HepG2 (cell line): ENCODE data around the gene IGFL2. TPM values are rescaled to one million over a fixed set of nuclear protein-coding genes. Genes with fewer than 3 reads are reported as not detected.

Experiments used
- ATAC-seq: fragments of 200-7000 bp; cut with Tn5 transposase; 3 replicates; pipeline ENCODE4 v1.9.1; 2020; ENCODE audit warnings: mild to moderate bottlenecking, moderate library complexity
- BruUV-seq: library from RNA; stranded (reverse); fragments of 400-500 nt; replicated peaks from 2 replicates; lab custom pipeline; 2021; lab: Mats Ljungman, UMichigan
- CTCF ChIA-PET: fragments of 300-600 bp; formaldehyde crosslinking; extraction: SDS; loops from one replicate; lab custom pipeline; 2021; ENCODE audit warnings: low total read pairs, inconsistent platforms, low intra/inter-chr PET ratio; lab: Yijun Ruan, JAX
- POLR2A ChIA-PET: fragments of 350-600 bp; sonication (Branson Sonifier 250); formaldehyde crosslinking; loops from one replicate; lab custom pipeline; 2020; ENCODE audit warnings: antibody characterized with exemption, inconsistent platforms; lab: Yijun Ruan, JAX
- DNase-seq: peaks from one replicate; pipeline ENCODE4 v3.0.0-alpha.2; 2015; ENCODE audit warnings: low spot score
- FAIRE-seq: peaks from 3 replicates; lab custom pipeline; 2011; peaks lifted over from hg19 to GRCh38; lab: Jason Lieb, UNC
- H2AFZ ChIP-seq: one replicate; pipeline ENCODE4 v1.6.1; 2011; ENCODE audit warnings: low read length, inconsistent platforms
- H3K27ac ChIP-seq: fragments of 300-600 bp; 3 replicates; pipeline ENCODE4 v1.8.0; 2011; ENCODE audit warnings: mixed run types, mild to moderate bottlenecking, mixed read lengths, low read length, inconsistent platforms; ENCODE audit not compliant: insufficient read depth; ENCODE audit errors: extremely low read length
- H3K27me3 ChIP-seq, 2 experiments: fragments of 200-600 bp in 1 of 2; 2 replicates in 1 of 2; 3 replicates in 1 of 2; pipeline versions ENCODE4 v1.6.0 to v1.8.0; 2011; ENCODE audit warnings: low read length in 2 of 2, mild to moderate bottlenecking in 2 of 2, moderate library complexity in 2 of 2, inconsistent platforms in 1 of 2; ENCODE audit not compliant: insufficient read depth in 2 of 2, control insufficient read depth in 1 of 2
- H3K36me3 ChIP-seq, 2 experiments: fragments of 200-600 bp in 1 of 2; replicated peaks in 1 of 2; 2 replicates in 1 of 2; 3 replicates in 1 of 2; pipeline versions ENCODE4 v1.5.1 to v1.8.0; 2011; ENCODE audit warnings: low read length in 2 of 2, inconsistent platforms in 1 of 2; ENCODE audit not compliant: insufficient read depth in 2 of 2, control insufficient read depth in 1 of 2
- H3K4me1 ChIP-seq: 2 replicates; pipeline ENCODE4 v1.5.1; 2012; ENCODE audit warnings: low read length, inconsistent platforms; ENCODE audit not compliant: insufficient read depth
- H3K4me2 ChIP-seq: 2 replicates; pipeline ENCODE4 v1.6.0; 2011; ENCODE audit warnings: low read depth, low read length, inconsistent platforms
- H3K4me3 ChIP-seq, 3 experiments: fragments of 200-600 bp in 1 of 3; sonication (generic), shearing (Covaris generic) in 1 of 3; replicated peaks in 1 of 3; 2 replicates each; pipeline ENCODE4 v1.5.1; 2011 to 2016; ENCODE audit warnings: low read length in 3 of 3, inconsistent platforms in 2 of 3, low read depth in 2 of 3, mild to moderate bottlenecking in 2 of 3, control low read depth in 1 of 3, mixed read lengths in 1 of 3; ENCODE audit not compliant: insufficient read depth in 1 of 3
- H3K79me2 ChIP-seq: one replicate; pipeline ENCODE4 v1.6.1; 2011; ENCODE audit warnings: low read length, inconsistent platforms; ENCODE audit not compliant: insufficient read depth
- H3K9ac ChIP-seq: 2 replicates; pipeline ENCODE4 v1.6.0; 2011; ENCODE audit warnings: mild to moderate bottlenecking, low read depth, low read length, inconsistent platforms; ENCODE audit not compliant: insufficient read depth
- H3K9me3 ChIP-seq: 2 replicates; pipeline ENCODE4 v1.5.1; 2012; ENCODE audit warnings: mild to moderate bottlenecking, low read length
- H4K20me1 ChIP-seq: 2 replicates; pipeline ENCODE4 v1.6.0; 2011; ENCODE audit warnings: inconsistent platforms, mild to moderate bottlenecking, low read length, moderate library complexity; ENCODE audit not compliant: insufficient read depth
- ELK4 ChIP-seq: sonication (generic); formaldehyde crosslinking; IDR thresholded peaks from 2 replicates; pipeline ENCODE4 v1.9.0; 2021; ENCODE audit warnings: missing genetic modification reagents, borderline replicate concordance
- HMG20B ChIP-seq: conservative IDR thresholded peaks from 2 replicates; pipeline ENCODE4 v1.6.1; 2016; ENCODE audit warnings: missing genetic modification reagents, missing compliant biosample characterization
- JARID2 ChIP-seq: sonication (generic); formaldehyde crosslinking; IDR thresholded peaks from 2 replicates; pipeline ENCODE4 v1.8.1; 2023; ENCODE audit warnings: missing genetic modification reagents, inconsistent platforms; ENCODE audit not compliant: insufficient replicate concordance
- MAFK ChIP-seq, 2 experiments: IDR thresholded peaks in 1 of 2; conservative IDR thresholded peaks in 1 of 2; 2 replicates each; pipeline ENCODE4 v1.6.1; 2011; ENCODE audit warnings: improper control_type of control experiment in 2 of 2, low read length in 2 of 2
- SETDB1 ChIP-seq: sonication (generic); formaldehyde crosslinking; IDR thresholded peaks from 2 replicates; pipeline ENCODE4 v1.5.1; 2020; ENCODE audit warnings: missing genetic modification reagents, mild to moderate bottlenecking, borderline replicate concordance
- SIN3A ChIP-seq: IDR thresholded peaks from 2 replicates; pipeline ENCODE4 v1.6.1; 2011; ENCODE audit warnings: low read depth, mild to moderate bottlenecking, control low read depth, low read length, borderline replicate concordance
- SP4 ChIP-seq: sonication (generic); formaldehyde crosslinking; IDR thresholded peaks from 2 replicates; pipeline ENCODE4 v1.8.1; 2023; ENCODE audit warnings: mild to moderate bottlenecking, missing genetic modification reagents
- THAP11 ChIP-seq: IDR thresholded peaks from 2 replicates; pipeline ENCODE4 v1.6.1; 2016; ENCODE audit warnings: missing biosample characterization, missing genetic modification reagents
- TOPORS ChIP-seq: sonication (generic); formaldehyde crosslinking; IDR thresholded peaks from 2 replicates; pipeline ENCODE4 v1.8.0; 2023; ENCODE audit warnings: mild to moderate bottlenecking, missing genetic modification reagents
- ZGPAT ChIP-seq: IDR thresholded peaks from 2 replicates; pipeline ENCODE4 v1.6.1; 2016; ENCODE audit warnings: mild to moderate bottlenecking
- ZNF142 ChIP-seq: sonication (generic); formaldehyde crosslinking; IDR thresholded peaks from 2 replicates; pipeline ENCODE4 v1.4.0; 2020; ENCODE audit warnings: missing genetic modification reagents
- ZNF564 ChIP-seq: sonication (generic); formaldehyde crosslinking; IDR thresholded peaks from 2 replicates; pipeline ENCODE4 v1.8.1; 2023; ENCODE audit warnings: mild to moderate bottlenecking, missing genetic modification reagents
- ZNF570 ChIP-seq: sonication (generic); formaldehyde crosslinking; IDR thresholded peaks from 2 replicates; pipeline ENCODE4 v1.4.0; 2020; ENCODE audit warnings: mild to moderate bottlenecking, missing genetic modification reagents, borderline replicate concordance
- ZNF746 ChIP-seq: sonication (generic); formaldehyde crosslinking; IDR thresholded peaks from 2 replicates; pipeline ENCODE4 v1.8.0; 2022; ENCODE audit warnings: mild to moderate bottlenecking, missing genetic modification reagents
- WGBS: methylation state at CpG from one replicate; pipeline ENCODE4 v1.1.6; 2017; ENCODE audit warnings: low lambda C conversion rate; 5-methylcytosine and 5-hydroxymethylcytosine counted together
- in situ Hi-C: cut with HindIII; loops from 2 replicates; pipeline ENCODE4 v1.10.0; 2017; ENCODE audit warnings: low pct_unique_long_range_greater_than_20kb; ENCODE audit not compliant: extremely low pct_ligation_motif_present
- intact Hi-C: fragments of 100-400 bp; cut with micrococcal nuclease; formaldehyde crosslinking; loops from one replicate; pipeline ENCODE4 v1.10.0; 2022; ENCODE audit not compliant: unreplicated experiment
- polyA plus RNA-seq, 8 experiments: library from polyadenylated mRNA; depleted of rRNA in 3 of 8; stranded (reverse) in 7 of 8; unstranded in 1 of 8; fragments of >200 nt; fragmentation: Illumina TruSeq in 4 of 8; extraction: Trizol in 4 of 8; gene quantifications; 2 replicates each; pipeline versions ENCODE4 v1.2.1 to v1.2.3, GENCODE V29; 2011 to 2016; ENCODE audit warnings: low read depth in 4 of 8, missing spikeins in 1 of 8, mixed read lengths in 1 of 8; ENCODE audit not compliant: insufficient read depth in 1 of 8
- total RNA-seq, 5 experiments: library from RNA; depleted of rRNA; stranded (reverse); fragments of >200 nt; fragmentation: Illumina TruSeq; extraction: Trizol; gene quantifications; 2 replicates each; pipeline ENCODE4 v1.2.3, GENCODE V29; 2016; ENCODE audit warnings: low read depth in 1 of 5
- TF ChIP-seq, protein P1 (sequence below): sonication (generic); formaldehyde crosslinking; IDR thresholded peaks from 2 replicates; pipeline ENCODE4 v1.4.0; 2020; ENCODE audit warnings: mild to moderate bottlenecking, low read depth, missing genetic modification reagents

The IGFL2 gene
- total and polyA plus RNA-seq, 2 of the 13 experiments (the other 11 are each of a cell fraction or from before 2014, with no cell fraction given) = not detected

DNA sequence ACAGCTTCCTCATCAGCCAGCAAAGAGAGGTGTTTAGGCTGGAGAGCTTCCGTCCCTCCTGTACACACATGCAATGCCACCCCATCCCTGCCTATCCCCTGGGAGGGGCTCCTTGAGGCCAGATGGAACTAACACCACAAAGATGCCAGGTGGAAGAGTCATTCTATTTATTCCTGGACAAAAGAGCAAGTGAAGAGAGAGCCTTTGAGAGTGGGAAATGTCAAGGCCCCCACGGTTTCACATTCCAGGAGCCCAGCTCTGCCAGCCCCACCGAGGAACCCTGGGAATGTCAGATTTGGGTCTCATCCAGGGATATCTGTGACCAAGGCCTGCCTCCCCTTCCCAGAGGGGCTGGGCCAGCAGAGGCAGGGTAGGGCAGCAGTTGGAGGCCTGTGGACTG is 50.7 kb downstream of the IGFL2 start:
- FAIRE-seq = no peak
- H3K36me3 ChIP-seq = no peaks in the 10 kb centered on the region
- H4K20me1 ChIP-seq = no peaks in the 10 kb centered on the region
- BruUV-seq = no TSS peak
- intact Hi-C loops = no loop called here
- no peak overlapping the region for H3K4me3 ChIP-seq
- peaks cover 0 to 13% of the 10 kb centered on the region in 2 experiments; a peak in 2 of 5 replicates for H3K27me3 ChIP-seq
- in situ Hi-C loops = no loop called here
- peaks cover 8% of the 10 kb centered on the region for H3K4me1 ChIP-seq
- H2AFZ ChIP-seq = no peak overlapping the region
- ATAC-seq = no peak
- no peak overlapping the region for H3K27ac ChIP-seq
- 13% methylated on average over 2 of the region's 3 CpGs for WGBS
- ChIA-PET POLR2A (no interaction called here), CTCF (no interaction called here)
- H3K4me2 ChIP-seq = no peak overlapping the region
- H3K79me2 ChIP-seq = no peaks in the 10 kb centered on the region
- H3K9me3 ChIP-seq = no peaks in the 10 kb centered on the region
- DNase-seq = no peak
- no peak overlapping the region for H3K9ac ChIP-seq
- no peak for TF ChIP-seq ZNF142 (CRISPR knock-in tag)
- no peak for TF ChIP-seq ZNF570
- TF ChIP-seq ZGPAT (CRISPR knock-in tag) = no peak
- TF ChIP-seq ZNF564 (CRISPR knock-in tag) = no peak
- no peak for TF ChIP-seq HMG20B (CRISPR knock-in tag)
- TF ChIP-seq JARID2 (CRISPR knock-in tag) = no peak
- TF ChIP-seq THAP11 (CRISPR knock-in tag) = no peak
- TF ChIP-seq MAFK (conservative IDR thresholded peaks at IDR 0.05 in 1 of 2, IDR thresholded peaks at IDR 0.05 in 1 of 2; ENCODE audit: low read length in 2 of 2) = no peak
- no peak for TF ChIP-seq TOPORS
- TF ChIP-seq ELK4 (CRISPR knock-in tag) = no peak
- no peak for TF ChIP-seq ZNF746 (CRISPR knock-in tag)
- TF ChIP-seq SETDB1 (CRISPR knock-in tag) = no peak
- no peak for TF ChIP-seq SIN3A
- no peak for TF ChIP-seq SP4 (CRISPR knock-in tag)
- TF ChIP-seq, protein P1, sequence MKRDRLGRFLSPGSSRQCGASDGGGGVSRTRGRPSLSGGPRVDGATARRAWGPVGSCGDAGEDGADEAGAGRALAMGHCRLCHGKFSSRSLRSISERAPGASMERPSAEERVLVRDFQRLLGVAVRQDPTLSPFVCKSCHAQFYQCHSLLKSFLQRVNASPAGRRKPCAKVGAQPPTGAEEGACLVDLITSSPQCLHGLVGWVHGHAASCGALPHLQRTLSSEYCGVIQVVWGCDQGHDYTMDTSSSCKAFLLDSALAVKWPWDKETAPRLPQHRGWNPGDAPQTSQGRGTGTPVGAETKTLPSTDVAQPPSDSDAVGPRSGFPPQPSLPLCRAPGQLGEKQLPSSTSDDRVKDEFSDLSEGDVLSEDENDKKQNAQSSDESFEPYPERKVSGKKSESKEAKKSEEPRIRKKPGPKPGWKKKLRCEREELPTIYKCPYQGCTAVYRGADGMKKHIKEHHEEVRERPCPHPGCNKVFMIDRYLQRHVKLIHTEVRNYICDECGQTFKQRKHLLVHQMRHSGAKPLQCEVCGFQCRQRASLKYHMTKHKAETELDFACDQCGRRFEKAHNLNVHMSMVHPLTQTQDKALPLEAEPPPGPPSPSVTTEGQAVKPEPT = no peak
